HCT116 (cell line): ENCODE results near the gene CCDC134. TPM values are rescaled to one million over a fixed set of nuclear protein-coding genes. Genes with fewer than 3 reads are reported as not detected.

Experiments
- ATAC-seq: fragments of 200-7000 bp; cut with Tn5 transposase; 2 replicates; pipeline ENCODE4 v1.9.1; 2020; ENCODE audit warnings: mild to moderate bottlenecking, moderate library complexity
- BruUV-seq: library from RNA; stranded (reverse); fragments of 400-500 nt; replicated peaks from 2 replicates; lab custom pipeline; 2021; lab: Mats Ljungman, UMichigan
- CTCF ChIA-PET: fragments of 300-600 bp; sonication (Branson Sonifier 250); formaldehyde crosslinking; loops from one replicate; lab custom pipeline; 2021; ENCODE audit warnings: antibody characterized with exemption; lab: Charles Lee
- POLR2A ChIA-PET: fragments of 300-600, 350-600 bp; sonication (Branson Sonifier 250); formaldehyde crosslinking; loops from one replicate; lab custom pipeline; 2021; ENCODE audit warnings: antibody characterized with exemption; lab: Charles Lee
- RAD21 ChIA-PET, 2 experiments: fragments of 300-600 bp; sonication (Branson Sonifier 250); formaldehyde crosslinking; loops; one replicate each; lab custom pipeline; 2023; ENCODE audit warnings: low total read pairs in 2 of 2; ENCODE audit not compliant: uncharacterized antibody in 2 of 2, unreplicated experiment in 2 of 2, low non-redundant PET in 1 of 2; lab: Charles Lee
- DNase-seq: peaks from one replicate; pipeline ENCODE4 v3.0.0-alpha.2; 2010; ENCODE audit warnings: low read depth, low spot score
- H2AFZ ChIP-seq: fragments of 200-600 bp; shearing (Covaris generic), sonication (generic); 2 replicates; pipeline ENCODE4 v1.6.1; 2017; ENCODE audit warnings: low read depth, mixed run types, mixed read lengths, antibody characterized with exemption, low read length; ENCODE audit not compliant: poor library complexity, severe bottlenecking
- H3K27ac ChIP-seq: 2 replicates; pipeline ENCODE4 v1.5.1; 2012; ENCODE audit warnings: low read depth, low read length
- H3K27me3 ChIP-seq: fragments of 200-600 bp; sonication (generic); 2 replicates; pipeline ENCODE4 v1.6.1; 2016; ENCODE audit warnings: mixed run types, low read length, mixed read lengths; ENCODE audit not compliant: insufficient read depth
- H3K36me3 ChIP-seq, 2 experiments: fragments of 200-500 bp in 1 of 2; fragments of 200-600 bp in 1 of 2; sonication (Bioruptor generic) in 1 of 2; sonication (generic) in 1 of 2; 2 replicates each; pipeline versions ENCODE4 v1.5.1 to v1.6.1; 2014 to 2016; ENCODE audit warnings: low read length in 2 of 2, inconsistent platforms in 1 of 2, mixed read lengths in 1 of 2, mixed run types in 1 of 2; ENCODE audit not compliant: insufficient read depth in 2 of 2, control insufficient read depth in 1 of 2
- H3K4me1 ChIP-seq, 2 experiments: fragments of 200-600 bp in 1 of 2; sonication (generic) in 1 of 2; 2 replicates each; pipeline versions ENCODE4 v1.5.1 to v1.6.1; 2012 to 2017; ENCODE audit warnings: low read length in 2 of 2, inconsistent platforms in 1 of 2, mild to moderate bottlenecking in 1 of 2, mixed read lengths in 1 of 2, mixed run types in 1 of 2, moderate library complexity in 1 of 2; ENCODE audit not compliant: insufficient read depth in 2 of 2, control insufficient read depth in 1 of 2
- H3K4me2 ChIP-seq: fragments of 200-600 bp; sonication (generic); 2 replicates; pipeline ENCODE4 v1.6.1; 2017; ENCODE audit warnings: mixed run types, low read length, mixed read lengths
- H3K4me3 ChIP-seq, 2 experiments: fragments of 200-600 bp in 1 of 2; sonication (generic) in 1 of 2; replicated peaks in 1 of 2; 2 replicates each; pipeline ENCODE4 v1.5.1; 2011 to 2016; ENCODE audit warnings: low read length in 2 of 2, control low read depth in 1 of 2, low read depth in 1 of 2, mild to moderate bottlenecking in 1 of 2, mixed read lengths in 1 of 2, mixed run types in 1 of 2
- H3K79me2 ChIP-seq: fragments of 200-600 bp; sonication (generic); 2 replicates; pipeline ENCODE4 v1.6.1; 2017; ENCODE audit warnings: mild to moderate bottlenecking, mixed run types, low read length, moderate library complexity, mixed read lengths; ENCODE audit not compliant: insufficient read depth
- H3K9ac ChIP-seq: fragments of 200-600 bp; sonication (generic); 2 replicates; pipeline ENCODE4 v1.6.1; 2016; ENCODE audit warnings: low read length, mixed read lengths
- H3K9me2 ChIP-seq: fragments of 200-600 bp; sonication (generic), shearing (Covaris generic); 2 replicates; pipeline ENCODE4 v1.6.1; 2017; ENCODE audit warnings: mixed run types, mild to moderate bottlenecking, moderate library complexity; ENCODE audit not compliant: insufficient read depth
- H3K9me3 ChIP-seq, 2 experiments: fragments of 200-500 bp in 1 of 2; fragments of 200-600 bp in 1 of 2; sonication (Bioruptor generic) in 1 of 2; sonication (generic) in 1 of 2; 2 replicates each; pipeline ENCODE4 v1.6.1; 2014 to 2017; ENCODE audit warnings: low read length in 2 of 2, mixed read lengths in 2 of 2, inconsistent platforms in 1 of 2, low read depth in 1 of 2, mild to moderate bottlenecking in 1 of 2, mixed run types in 1 of 2, moderate library complexity in 1 of 2; ENCODE audit not compliant: control insufficient read depth in 1 of 2, insufficient read depth in 1 of 2
- H4K20me1 ChIP-seq: fragments of 200-600 bp; sonication (generic), shearing (Covaris generic); 2 replicates; pipeline ENCODE4 v1.6.1; 2017; ENCODE audit warnings: mixed run types, mild to moderate bottlenecking, moderate library complexity; ENCODE audit not compliant: insufficient read depth
- EZH2 ChIP-seq: fragments of 200-600 bp; sonication (generic); IDR thresholded peaks from 2 replicates; pipeline ENCODE4 v1.6.1; 2017; ENCODE audit warnings: antibody characterized with exemption, mixed run types
- FOSL1 ChIP-seq: IDR thresholded peaks from 2 replicates; pipeline ENCODE4 v1.6.1; 2012; ENCODE audit warnings: low read depth
- RAD21 ChIP-seq: IDR thresholded peaks from 2 replicates; pipeline ENCODE4 v1.6.1; 2012; ENCODE audit warnings: low read depth, mild to moderate bottlenecking
- TCF7L2 ChIP-seq: IDR thresholded peaks from 2 replicates; pipeline ENCODE4 v1.7.0; 2011; ENCODE audit warnings: borderline replicate concordance, inconsistent platforms; ENCODE audit not compliant: insufficient read depth, insufficient read length; ENCODE audit errors: extremely low read depth
- ZNF274 ChIP-seq: fragments of 200-500 bp; sonication (Bioruptor generic); IDR thresholded peaks from 2 replicates; pipeline ENCODE4 v1.6.1; 2014; ENCODE audit warnings: mild to moderate bottlenecking, low read depth, low read length, inconsistent platforms
- intact Hi-C: fragments of 100-400 bp; cut with micrococcal nuclease; formaldehyde crosslinking; loops from 2 replicates; pipeline ENCODE4 v1.10.0; 2022
- total RNA-seq: library from RNA; stranded (reverse); gene quantifications from one replicate; pipeline ENCODE4 v1.2.1, GENCODE V29; 2021; ENCODE audit not compliant: unreplicated experiment
- TF ChIP-seq, protein P1 (sequence below): IDR thresholded peaks from 2 replicates; pipeline ENCODE4 v1.6.1; 2012; ENCODE audit warnings: low read depth
- TF ChIP-seq, protein P2 (sequence below), 3 experiments: fragments of 200-600 bp in 1 of 3; sonication (generic) in 1 of 3; IDR thresholded peaks in 2 of 3; conservative IDR thresholded peaks in 1 of 3; 2 replicates each; pipeline ENCODE4 v1.5.1; 2012 to 2017; ENCODE audit warnings: low read depth in 2 of 3, low read length in 2 of 3, antibody characterized with exemption in 1 of 3, borderline replicate concordance in 1 of 3, control low read depth in 1 of 3, mild to moderate bottlenecking in 1 of 3, mixed read lengths in 1 of 3, mixed run types in 1 of 3, moderate library complexity in 1 of 3; ENCODE audit not compliant: insufficient read depth in 1 of 3

Gene CCDC134
- total RNA-seq, 1 experiment from 2014 or later: 15.8 TPM

DNA sequence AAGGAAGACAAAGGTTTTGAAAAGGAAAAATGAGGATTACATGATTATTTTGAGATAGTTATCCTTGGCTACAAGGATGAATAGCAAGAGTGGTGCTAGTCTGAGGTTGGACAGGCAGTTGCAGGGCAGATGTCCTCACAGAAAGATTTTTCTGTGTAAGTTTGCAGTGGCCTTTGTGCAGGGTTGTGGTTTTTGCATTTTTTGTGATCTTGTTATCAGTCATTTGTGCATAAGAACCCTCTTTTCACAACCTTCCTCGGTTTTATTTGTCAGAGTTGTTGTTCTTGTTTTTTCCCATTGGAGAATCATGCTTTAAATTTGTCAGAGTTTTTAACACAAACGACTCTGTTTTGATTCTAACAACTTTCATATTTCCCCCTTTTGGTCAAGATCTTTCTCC, 1.4 kb downstream of the CCDC134 start:
- H3K9me2 ChIP-seq: no peaks in the 10 kb centered on the region
- H3K9ac ChIP-seq: peak overlapping the region; percentile 85; the same call in 1 of the 2 replicates
- H3K9me3 ChIP-seq: no peaks in the 10 kb centered on the region
- H3K27me3 ChIP-seq: no peaks in the 10 kb centered on the region
- no peak overlapping the region for H2AFZ ChIP-seq
- H3K79me2 ChIP-seq: peaks cover 43% of the 10 kb centered on the region
- no peaks in the 10 kb centered on the region for H4K20me1 ChIP-seq
- intact Hi-C loops: no loop called here
- no peak overlapping the region for H3K27ac ChIP-seq
- H3K36me3 ChIP-seq: no peaks in the 10 kb centered on the region
- ChIA-PET CTCF (interaction anchor here (2.5 kb wide), 1 partner anchor 55 kb away, joined by 8 read pairs; no protein-coding TSS in a partner anchor), POLR2A (interaction anchor here (1.4 kb wide), 1 partner anchor 29 kb away, joined by 4 read pairs; no protein-coding TSS in a partner anchor), RAD21 (no interaction called here)
- ATAC-seq: no peak
- DNase-seq: no peak
- BruUV-seq: no TSS peak
- TF ChIP-seq TCF7L2 (no peak), ZNF274 (no peak), FOSL1 (no peak), RAD21 (no peak), EZH2 (no peak)
- TF ChIP-seq, protein P1, sequence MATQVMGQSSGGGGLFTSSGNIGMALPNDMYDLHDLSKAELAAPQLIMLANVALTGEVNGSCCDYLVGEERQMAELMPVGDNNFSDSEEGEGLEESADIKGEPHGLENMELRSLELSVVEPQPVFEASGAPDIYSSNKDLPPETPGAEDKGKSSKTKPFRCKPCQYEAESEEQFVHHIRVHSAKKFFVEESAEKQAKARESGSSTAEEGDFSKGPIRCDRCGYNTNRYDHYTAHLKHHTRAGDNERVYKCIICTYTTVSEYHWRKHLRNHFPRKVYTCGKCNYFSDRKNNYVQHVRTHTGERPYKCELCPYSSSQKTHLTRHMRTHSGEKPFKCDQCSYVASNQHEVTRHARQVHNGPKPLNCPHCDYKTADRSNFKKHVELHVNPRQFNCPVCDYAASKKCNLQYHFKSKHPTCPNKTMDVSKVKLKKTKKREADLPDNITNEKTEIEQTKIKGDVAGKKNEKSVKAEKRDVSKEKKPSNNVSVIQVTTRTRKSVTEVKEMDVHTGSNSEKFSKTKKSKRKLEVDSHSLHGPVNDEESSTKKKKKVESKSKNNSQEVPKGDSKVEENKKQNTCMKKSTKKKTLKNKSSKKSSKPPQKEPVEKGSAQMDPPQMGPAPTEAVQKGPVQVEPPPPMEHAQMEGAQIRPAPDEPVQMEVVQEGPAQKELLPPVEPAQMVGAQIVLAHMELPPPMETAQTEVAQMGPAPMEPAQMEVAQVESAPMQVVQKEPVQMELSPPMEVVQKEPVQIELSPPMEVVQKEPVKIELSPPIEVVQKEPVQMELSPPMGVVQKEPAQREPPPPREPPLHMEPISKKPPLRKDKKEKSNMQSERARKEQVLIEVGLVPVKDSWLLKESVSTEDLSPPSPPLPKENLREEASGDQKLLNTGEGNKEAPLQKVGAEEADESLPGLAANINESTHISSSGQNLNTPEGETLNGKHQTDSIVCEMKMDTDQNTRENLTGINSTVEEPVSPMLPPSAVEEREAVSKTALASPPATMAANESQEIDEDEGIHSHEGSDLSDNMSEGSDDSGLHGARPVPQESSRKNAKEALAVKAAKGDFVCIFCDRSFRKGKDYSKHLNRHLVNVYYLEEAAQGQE: no peak
- TF ChIP-seq, protein P2, sequence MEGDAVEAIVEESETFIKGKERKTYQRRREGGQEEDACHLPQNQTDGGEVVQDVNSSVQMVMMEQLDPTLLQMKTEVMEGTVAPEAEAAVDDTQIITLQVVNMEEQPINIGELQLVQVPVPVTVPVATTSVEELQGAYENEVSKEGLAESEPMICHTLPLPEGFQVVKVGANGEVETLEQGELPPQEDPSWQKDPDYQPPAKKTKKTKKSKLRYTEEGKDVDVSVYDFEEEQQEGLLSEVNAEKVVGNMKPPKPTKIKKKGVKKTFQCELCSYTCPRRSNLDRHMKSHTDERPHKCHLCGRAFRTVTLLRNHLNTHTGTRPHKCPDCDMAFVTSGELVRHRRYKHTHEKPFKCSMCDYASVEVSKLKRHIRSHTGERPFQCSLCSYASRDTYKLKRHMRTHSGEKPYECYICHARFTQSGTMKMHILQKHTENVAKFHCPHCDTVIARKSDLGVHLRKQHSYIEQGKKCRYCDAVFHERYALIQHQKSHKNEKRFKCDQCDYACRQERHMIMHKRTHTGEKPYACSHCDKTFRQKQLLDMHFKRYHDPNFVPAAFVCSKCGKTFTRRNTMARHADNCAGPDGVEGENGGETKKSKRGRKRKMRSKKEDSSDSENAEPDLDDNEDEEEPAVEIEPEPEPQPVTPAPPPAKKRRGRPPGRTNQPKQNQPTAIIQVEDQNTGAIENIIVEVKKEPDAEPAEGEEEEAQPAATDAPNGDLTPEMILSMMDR (IDR thresholded peaks at IDR 0.05 in 2 of 3, conservative IDR thresholded peaks at IDR 0.05 in 1 of 3; ENCODE audit: borderline replicate concordance in 1 of 3, insufficient read depth in 1 of 3, low read depth in 2 of 3, low read length in 2 of 3): no peak
- peak overlapping the region; percentile 78 for H3K4me2 ChIP-seq
- H3K4me3 ChIP-seq: peak overlapping the region; percentile 66 to 93
- peaks cover 11 to 20% of the 10 kb centered on the region in 2 experiments for H3K4me1 ChIP-seq
